ENCODE results near the gene TMEM253.

DNA sequence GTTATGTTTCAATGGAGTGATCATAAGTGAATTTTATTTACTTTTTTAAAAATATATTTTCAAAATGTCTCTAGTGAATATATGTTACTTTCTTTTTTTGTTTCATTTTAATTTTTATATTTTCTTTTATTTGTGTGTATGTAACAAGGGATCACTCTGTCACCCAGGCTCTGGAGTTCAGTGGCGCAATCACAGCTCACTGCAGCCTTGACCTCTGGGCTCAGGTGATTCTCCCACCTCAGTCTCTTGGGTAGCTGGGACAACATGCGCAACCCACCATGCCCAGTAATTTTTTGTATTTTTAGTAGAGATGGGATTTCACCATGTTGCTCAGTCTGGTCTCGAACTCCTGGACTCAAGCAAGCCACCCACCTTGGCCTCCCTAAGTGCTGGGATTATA, 18.1 kb downstream of the TMEM253 start:
- no peak for TF ChIP-seq EP300 (IDR thresholded peaks at IDR 0.05; ENCODE audit: borderline replicate concordance in 1 of 2, low read depth in 1 of 2, low read length in 1 of 2)
- TF ChIP-seq, protein P1, sequence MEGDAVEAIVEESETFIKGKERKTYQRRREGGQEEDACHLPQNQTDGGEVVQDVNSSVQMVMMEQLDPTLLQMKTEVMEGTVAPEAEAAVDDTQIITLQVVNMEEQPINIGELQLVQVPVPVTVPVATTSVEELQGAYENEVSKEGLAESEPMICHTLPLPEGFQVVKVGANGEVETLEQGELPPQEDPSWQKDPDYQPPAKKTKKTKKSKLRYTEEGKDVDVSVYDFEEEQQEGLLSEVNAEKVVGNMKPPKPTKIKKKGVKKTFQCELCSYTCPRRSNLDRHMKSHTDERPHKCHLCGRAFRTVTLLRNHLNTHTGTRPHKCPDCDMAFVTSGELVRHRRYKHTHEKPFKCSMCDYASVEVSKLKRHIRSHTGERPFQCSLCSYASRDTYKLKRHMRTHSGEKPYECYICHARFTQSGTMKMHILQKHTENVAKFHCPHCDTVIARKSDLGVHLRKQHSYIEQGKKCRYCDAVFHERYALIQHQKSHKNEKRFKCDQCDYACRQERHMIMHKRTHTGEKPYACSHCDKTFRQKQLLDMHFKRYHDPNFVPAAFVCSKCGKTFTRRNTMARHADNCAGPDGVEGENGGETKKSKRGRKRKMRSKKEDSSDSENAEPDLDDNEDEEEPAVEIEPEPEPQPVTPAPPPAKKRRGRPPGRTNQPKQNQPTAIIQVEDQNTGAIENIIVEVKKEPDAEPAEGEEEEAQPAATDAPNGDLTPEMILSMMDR (IDR thresholded peaks at IDR 0.05), result no peak
